NT2/D1 (cell line): Measurements from ENCODE around the gene MRPS30.
"Not testable (repeated sequence)": the region's sequence is repeated elsewhere in the genome, so short reads cannot be mapped to it uniquely, and the experiment has no call there.

ENCODE experiments used
- DNase-seq: peaks from one replicate; pipeline ENCODE4 v3.0.0-alpha.2; 2011; ENCODE audit warnings: low read depth, low spot score
- H3K27me3 ChIP-seq: 2 replicates; pipeline ENCODE4 v1.6.0; 2011; ENCODE audit warnings: mild to moderate bottlenecking; ENCODE audit not compliant: insufficient read length, insufficient read depth
- H3K36me3 ChIP-seq: 2 replicates; pipeline ENCODE4 v1.6.1; 2011; ENCODE audit warnings: mild to moderate bottlenecking, low read length, mixed read lengths; ENCODE audit not compliant: insufficient read depth, insufficient read length
- H3K4me1 ChIP-seq: 2 replicates; pipeline ENCODE4 v1.5.1; 2011; ENCODE audit not compliant: insufficient read depth, insufficient read length
- H3K4me3 ChIP-seq: 2 replicates; pipeline ENCODE4 v1.5.1; 2011; ENCODE audit warnings: low read depth; ENCODE audit not compliant: insufficient read length
- H3K9ac ChIP-seq: 2 replicates; pipeline ENCODE4 v1.6.0; 2011; ENCODE audit warnings: low read depth; ENCODE audit not compliant: insufficient read length
- H3K9me3 ChIP-seq: 2 replicates; pipeline ENCODE4 v1.5.1; 2011; ENCODE audit warnings: mild to moderate bottlenecking, low read length; ENCODE audit not compliant: insufficient read depth
- SUZ12 ChIP-seq: IDR thresholded peaks from 2 replicates; pipeline ENCODE4 v1.6.1; 2011; ENCODE audit not compliant: insufficient read length, insufficient read depth; ENCODE audit errors: extremely low read depth
- YY1 ChIP-seq: IDR thresholded peaks from 2 replicates; pipeline ENCODE4 v1.6.1; 2011; ENCODE audit not compliant: insufficient read length, insufficient read depth
- ZNF274 ChIP-seq: IDR thresholded peaks from 2 replicates; pipeline ENCODE4 v1.6.1; 2011; ENCODE audit warnings: mild to moderate bottlenecking, low read depth, low read length

The MRPS30 gene

DNA sequence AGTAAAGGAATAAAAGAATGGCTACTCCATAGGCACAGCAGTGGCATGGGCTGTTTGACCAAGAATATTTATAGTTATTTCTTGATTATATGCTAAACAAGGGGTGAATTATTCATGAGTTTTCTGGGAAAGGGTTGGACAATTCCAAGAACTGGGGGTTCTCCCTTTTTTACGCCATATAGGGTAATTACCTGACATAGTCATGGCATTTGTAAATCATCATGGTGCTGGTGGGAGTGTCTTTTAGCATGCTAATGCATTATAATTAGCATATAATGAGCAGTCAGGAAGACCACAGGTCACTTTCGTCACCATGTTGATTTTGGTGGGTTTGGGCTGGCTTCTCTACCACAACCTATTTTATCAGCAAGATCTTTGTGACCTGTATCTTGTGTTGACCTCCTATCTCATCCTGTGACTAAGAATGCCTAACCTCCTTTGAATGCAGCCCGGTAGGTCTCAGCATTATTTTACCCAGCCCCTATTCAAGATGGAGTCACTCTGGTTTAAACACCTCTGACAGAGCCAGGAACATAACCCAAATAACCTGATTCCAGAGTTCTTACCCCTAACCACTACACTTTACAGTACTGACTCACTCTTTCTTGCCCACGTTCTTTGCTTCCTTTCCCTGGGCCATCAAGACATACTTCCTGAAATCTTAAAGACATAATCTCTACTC lies 25.0 kb upstream of the MRPS30 start:
- Histone ChIP-seq H3K36me3 (no peaks in the 10 kb centered on the region), H3K27me3 (no peaks in the 10 kb centered on the region), H3K9ac (no peak overlapping the region), H3K9me3 (peaks cover 33% of the 10 kb centered on the region), H3K4me3 (no peak overlapping the region), H3K4me1 (no peaks in the 10 kb centered on the region)
- DNase-seq: no peak
- TF ChIP-seq YY1 (no peak), SUZ12 (no peak), ZNF274 (no peak)

DNA sequence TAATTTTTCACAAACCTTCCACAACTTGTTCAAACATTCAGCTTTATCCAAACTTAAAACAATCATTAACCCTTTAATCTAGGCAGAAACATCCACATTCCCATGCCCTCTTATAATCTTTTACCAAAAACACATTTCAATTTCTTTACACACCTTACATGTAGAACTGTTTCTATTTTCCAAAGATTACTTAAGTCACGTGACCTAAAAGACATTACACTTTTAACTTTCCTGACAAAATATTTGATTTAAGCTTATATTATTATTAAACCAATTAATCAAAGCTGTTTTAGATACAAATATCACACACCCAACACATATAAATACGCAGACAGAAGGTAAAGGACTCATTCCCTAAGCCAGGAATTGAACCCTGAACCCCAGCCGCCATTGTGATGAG lies 21.0 kb upstream of the MRPS30 start:
- DNase-seq: no peak
- no peaks in the 10 kb centered on the region for H3K36me3 ChIP-seq
- peaks cover 36% of the 10 kb centered on the region for H3K9me3 ChIP-seq
- no peaks in the 10 kb centered on the region for H3K27me3 ChIP-seq
- H3K4me3 ChIP-seq: no peak overlapping the region
- no peak overlapping the region for H3K9ac ChIP-seq
- no peaks in the 10 kb centered on the region for H3K4me1 ChIP-seq
- TF ChIP-seq SUZ12: no peak

DNA sequence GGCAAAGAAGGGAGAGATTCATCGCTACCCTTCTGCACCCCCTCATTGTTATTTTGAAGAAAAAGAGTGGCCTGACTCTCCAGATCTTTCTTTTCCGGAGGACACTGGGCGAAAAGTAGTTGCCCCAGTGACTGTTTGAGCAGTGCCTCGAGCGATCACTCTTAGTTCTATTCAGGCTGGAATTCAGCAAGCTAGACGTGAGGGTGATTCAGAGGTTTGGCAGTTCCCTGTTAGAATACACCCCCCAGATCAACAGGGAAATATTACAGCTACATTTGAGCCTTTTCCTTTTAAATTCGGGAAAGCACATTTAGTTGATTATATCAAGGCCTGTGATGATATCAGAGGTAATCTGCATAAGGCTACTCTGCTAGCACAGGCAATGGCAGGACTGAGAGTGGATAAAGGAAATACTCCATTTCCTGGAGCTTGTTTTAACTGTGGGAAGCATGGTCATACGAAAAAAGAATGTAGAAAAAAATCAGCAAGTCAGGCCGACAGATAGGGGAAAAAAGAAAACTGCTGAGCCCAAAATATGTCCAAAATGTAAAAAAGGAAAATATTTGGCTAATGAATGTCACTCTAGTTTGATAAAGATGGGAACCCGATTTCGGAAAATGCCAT lies 19.3 kb upstream of the MRPS30 start:
- H3K9me3 ChIP-seq: peaks cover 49% of the 10 kb centered on the region
- H3K4me3 ChIP-seq, DNase-seq, H3K4me1 ChIP-seq, H3K36me3 ChIP-seq, H3K9ac ChIP-seq, H3K27me3 ChIP-seq: not testable (repeated sequence)

DNA sequence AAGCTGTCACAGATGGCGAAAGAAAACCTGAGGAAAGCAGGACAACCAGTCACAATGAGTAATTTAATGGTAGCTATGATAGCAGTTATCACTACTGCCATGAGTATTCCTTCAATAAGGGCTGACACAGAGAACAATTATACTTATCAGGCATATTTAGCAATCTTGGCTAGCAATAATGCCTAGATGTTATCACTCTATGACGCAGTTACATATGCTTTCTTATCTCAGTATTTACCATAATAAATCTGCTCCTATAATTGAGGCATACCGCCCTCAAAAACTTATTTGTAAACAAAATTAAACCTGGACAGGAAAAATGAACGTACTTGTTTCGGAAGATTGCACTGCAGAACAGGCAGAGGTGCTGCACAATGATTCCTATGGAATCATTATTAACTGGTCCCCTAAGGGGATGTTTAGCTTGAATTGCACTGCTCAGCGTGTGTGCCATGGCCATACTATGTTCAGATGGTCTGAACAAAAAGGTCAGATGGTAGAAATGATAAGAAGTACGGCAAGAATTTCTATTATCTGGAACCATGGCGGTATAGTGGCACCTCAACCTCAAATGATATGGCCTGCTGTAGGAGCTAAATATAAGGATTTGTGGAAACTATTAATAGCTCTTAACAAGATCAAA lies 16.6 kb upstream of the MRPS30 start:
- peaks cover 46% of the 10 kb centered on the region for H3K9me3 ChIP-seq
- not testable (repeated sequence) for DNase-seq, H3K4me1 ChIP-seq, H3K27me3 ChIP-seq, H3K9ac ChIP-seq, H3K4me3 ChIP-seq, H3K36me3 ChIP-seq

DNA sequence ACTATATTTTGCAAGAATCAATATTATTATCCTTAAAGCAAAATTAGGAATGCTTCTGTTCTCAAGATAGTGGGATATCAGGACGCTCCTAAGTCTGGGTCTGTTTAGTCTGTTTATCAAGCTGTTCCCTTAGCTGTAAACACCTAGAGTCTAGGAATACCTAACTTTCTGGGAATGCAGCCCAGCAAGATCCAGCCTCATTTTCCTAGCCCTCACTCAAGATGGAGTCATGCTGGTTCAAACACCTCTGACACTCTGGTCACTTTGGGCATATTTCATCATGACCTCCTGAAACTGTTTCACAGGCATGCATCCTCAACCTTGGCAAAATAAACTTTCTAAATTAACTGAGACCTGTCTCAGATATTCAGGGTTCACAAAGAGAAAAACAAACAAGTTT lies 14.4 kb upstream of the MRPS30 start:
- H3K9me3 ChIP-seq: peaks cover 28% of the 10 kb centered on the region
- DNase-seq: no peak
- no peaks in the 10 kb centered on the region for H3K27me3 ChIP-seq
- H3K4me3 ChIP-seq: no peak overlapping the region
- no peaks in the 10 kb centered on the region for H3K4me1 ChIP-seq
- no peak for TF ChIP-seq YY1
- TF ChIP-seq ZNF274: no peak
- no peak for TF ChIP-seq SUZ12
- no peaks in the 10 kb centered on the region for H3K36me3 ChIP-seq
- H3K9ac ChIP-seq: no peak overlapping the region

DNA sequence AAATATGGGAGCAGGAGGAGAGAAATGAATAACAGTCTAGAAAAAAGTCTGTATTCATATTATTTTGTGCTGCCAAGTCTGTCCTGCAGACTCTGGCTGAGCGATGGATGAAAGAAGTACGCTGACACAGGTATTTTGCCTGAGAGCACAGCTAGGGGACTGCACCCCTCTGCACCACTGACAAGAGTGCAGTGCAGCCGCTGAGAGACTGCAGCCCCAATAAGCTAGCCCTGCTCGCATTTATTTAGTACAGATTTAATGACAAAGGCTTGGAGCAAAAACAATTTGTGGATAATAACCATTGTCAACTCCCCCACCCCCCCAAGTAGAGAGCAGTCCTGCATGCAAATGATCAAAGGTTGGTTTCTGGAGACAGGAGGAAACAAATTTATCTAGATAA lies 13.3 kb upstream of the MRPS30 start:
- H3K9ac ChIP-seq: no peak overlapping the region
- H3K9me3 ChIP-seq: peaks cover 28% of the 10 kb centered on the region
- no peak for DNase-seq
- TF ChIP-seq ZNF274 (no peak), SUZ12 (no peak), YY1 (no peak)
- no peak overlapping the region for H3K4me3 ChIP-seq
- no peaks in the 10 kb centered on the region for H3K27me3 ChIP-seq
- no peaks in the 10 kb centered on the region for H3K4me1 ChIP-seq
- H3K36me3 ChIP-seq: no peaks in the 10 kb centered on the region

DNA sequence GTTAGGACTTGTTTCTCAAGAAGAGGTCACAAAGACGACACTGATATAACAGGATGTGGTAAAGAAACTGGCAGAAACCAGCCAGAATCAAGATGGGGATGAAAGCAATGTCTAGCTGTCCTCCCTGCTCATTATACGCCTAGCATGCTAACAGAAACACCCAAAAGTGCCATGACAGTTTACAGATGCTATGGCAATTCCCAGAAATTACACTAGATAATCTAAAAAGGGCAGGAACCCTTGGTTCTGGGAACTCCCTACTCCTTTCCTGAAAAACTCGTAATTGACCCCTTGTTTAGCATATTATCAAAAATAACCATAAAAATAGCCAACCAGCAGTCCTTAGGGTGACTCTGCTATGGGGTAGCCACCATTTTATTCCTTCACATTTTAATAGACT lies 10.9 kb upstream of the MRPS30 start:
- Histone ChIP-seq H3K4me3 (no peak overlapping the region), H3K4me1 (no peaks in the 10 kb centered on the region), H3K27me3 (no peaks in the 10 kb centered on the region), H3K9ac (no peak overlapping the region), H3K36me3 (no peaks in the 10 kb centered on the region), H3K9me3 (peaks cover 26% of the 10 kb centered on the region)
- no peak for DNase-seq
- TF ChIP-seq YY1 (no peak), ZNF274 (no peak), SUZ12 (no peak)

DNA sequence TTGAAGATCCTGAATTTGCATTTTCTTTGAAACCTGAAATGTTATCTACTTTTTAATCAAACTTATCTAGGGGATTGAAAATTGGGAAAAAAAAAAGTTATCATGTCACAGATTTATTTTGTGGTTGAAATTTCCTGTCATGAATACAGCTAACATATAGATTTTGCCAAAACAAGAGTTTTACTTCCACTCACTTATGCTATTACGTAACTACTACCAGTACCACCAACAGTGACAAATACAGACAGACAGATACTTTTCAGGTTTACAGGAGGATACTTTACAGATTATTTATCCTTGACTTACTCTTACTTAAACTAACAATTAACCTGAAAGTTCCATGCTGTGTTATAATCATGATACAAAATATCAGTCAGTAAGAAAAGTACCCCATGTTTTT lies 6.8 kb upstream of the MRPS30 start:
- Histone ChIP-seq H3K9ac (no peak overlapping the region), H3K27me3 (no peaks in the 10 kb centered on the region)
- no peak for DNase-seq

More for the DNA sequence above, 6.8 kb upstream of the MRPS30 start:
- Histone ChIP-seq H3K4me1 (no peaks in the 10 kb centered on the region), H3K36me3 (no peaks in the 10 kb centered on the region), H3K4me3 (no peak overlapping the region), H3K9me3 (no peaks in the 10 kb centered on the region)
- TF ChIP-seq SUZ12: no peak
